HG03095 (cell line): ENCODE data around the gene CAMTA1.

Source experiments
- ATAC-seq: cut with Tn5 transposase; IDR thresholded peaks from one replicate; pipeline ENCODE4 v1.9.1; 2021; ENCODE audit warnings: moderate library complexity; ENCODE audit not compliant: unreplicated experiment

The CAMTA1 gene

DNA sequence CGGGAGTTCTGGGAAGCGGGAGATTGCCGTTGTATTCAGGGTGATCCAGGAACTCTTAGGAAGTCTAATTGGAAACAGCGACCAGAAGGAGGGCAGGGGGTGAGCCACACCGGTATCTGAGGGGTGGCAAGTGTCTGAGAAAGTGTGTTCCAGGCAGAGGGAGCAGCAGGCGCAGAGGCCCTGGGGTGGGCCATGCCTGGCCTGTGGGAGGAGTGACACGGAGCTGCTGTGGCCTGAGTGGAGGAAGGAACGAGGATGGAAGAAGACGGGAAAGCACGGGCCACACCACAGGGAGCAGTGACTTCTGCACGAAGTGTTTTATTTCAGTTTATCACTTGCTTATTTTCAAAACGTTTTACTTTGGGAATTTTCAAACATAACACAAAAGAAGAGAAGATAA is 1010.2 kb downstream of the CAMTA1 start:
- no peak for ATAC-seq

DNA sequence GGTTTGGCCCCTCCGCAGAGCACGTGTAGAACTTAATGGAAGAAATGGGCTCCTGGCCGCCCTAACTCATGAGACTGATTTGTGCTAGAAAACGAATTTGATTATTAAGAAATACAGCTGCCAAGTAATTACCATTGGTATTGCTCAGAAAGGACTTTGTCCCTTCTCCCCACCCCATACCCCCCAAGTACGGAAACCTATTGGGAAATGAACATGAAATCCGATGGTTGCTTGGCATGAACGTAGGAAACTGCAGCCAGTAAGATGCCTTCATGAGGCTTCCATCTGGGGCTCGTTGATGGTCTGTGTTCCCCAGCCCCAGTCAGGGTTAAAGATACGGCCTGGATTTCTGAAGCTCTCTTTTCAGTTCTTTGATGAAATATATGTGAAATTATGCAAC is 1020.2 kb downstream of the CAMTA1 start:
- ATAC-seq, result no peak

DNA sequence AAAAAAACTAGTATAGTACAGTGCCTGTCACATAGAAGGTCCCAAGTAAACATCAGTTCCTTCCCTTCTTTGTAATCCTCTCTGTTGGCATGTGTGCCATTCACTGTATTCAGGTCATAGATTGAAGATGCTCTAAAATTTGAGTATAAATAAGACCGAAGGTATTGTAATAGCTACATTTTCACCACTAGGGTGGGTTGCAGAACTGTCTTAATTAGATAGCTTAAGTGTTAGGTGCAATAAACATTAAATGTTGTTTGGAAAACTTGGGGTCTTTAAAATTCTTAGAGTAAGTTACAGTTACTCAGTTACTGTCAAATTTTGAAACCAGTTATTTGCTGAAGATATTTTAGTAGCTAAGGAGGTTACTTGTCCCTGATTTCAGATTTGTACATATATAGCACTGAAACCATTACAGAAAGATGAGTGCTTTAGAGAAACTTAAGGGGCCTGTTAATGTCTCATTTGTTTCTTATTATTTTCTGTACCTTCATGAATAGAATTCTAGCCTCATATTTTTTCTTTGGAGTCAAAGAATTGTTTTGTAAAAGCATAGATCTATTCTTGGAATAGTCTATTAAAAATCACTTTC is 1023.1 kb downstream of the CAMTA1 start:
- ATAC-seq, result no peak

DNA sequence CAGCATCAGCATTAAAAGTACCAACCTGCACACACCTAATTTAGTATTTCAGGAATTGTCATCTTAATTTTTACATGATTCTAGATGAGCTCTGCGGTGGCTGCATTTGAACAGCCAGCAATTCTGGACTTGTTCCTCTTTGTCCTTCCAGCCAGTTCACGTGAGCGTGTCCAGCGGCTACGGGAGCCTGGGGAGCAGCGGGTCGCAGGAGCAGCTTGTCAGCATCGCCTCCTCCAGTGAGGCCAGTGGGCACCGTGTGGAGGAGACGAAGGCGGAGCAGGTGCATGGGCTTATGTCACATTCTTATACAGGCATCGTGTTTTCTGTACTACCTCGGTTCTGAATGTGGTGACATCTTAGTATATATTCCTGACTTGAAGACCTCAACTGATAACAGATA is 1024.5 kb downstream of the CAMTA1 start:
- ATAC-seq, result no peak

DNA sequence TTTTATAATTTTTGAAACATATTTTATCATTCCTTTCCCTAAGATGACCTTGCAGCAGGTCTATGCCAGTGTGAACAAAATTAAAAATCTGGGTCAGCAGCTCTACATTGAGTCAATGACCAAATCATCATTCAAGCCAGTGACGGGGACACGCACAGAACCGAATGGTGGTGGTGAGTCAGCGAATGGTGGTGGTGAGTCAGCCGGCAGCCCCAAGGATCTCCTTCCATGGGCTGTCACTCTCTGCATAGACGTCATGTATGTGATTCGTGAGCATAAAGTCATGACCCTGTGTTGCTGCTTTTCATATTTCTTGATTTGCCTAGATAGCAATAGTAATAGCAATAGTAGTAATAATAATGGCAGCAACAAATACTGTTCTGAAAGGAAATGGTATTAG is 1025.1 kb downstream of the CAMTA1 start:
- ATAC-seq, result no peak

DNA sequence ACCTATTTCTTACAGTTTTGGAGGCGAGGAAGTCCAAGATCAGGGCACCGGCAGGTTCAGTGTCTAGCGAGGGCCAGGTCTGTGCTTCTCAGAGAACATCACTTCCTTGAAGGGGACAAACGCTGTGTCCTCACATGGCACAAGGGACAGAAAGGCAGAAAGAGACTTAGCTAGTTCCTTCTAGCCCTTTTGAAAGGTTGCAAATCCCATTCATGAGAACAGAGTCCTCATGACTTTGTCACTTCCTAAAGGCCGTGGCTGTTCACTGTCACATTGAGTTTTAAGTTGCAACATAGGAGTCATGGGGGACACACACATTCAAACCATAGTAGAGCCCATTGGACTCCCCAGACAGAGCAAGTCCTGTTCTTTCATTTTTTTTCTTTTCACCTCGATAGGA is 1026.2 kb downstream of the CAMTA1 start:
- no peak for ATAC-seq

DNA sequence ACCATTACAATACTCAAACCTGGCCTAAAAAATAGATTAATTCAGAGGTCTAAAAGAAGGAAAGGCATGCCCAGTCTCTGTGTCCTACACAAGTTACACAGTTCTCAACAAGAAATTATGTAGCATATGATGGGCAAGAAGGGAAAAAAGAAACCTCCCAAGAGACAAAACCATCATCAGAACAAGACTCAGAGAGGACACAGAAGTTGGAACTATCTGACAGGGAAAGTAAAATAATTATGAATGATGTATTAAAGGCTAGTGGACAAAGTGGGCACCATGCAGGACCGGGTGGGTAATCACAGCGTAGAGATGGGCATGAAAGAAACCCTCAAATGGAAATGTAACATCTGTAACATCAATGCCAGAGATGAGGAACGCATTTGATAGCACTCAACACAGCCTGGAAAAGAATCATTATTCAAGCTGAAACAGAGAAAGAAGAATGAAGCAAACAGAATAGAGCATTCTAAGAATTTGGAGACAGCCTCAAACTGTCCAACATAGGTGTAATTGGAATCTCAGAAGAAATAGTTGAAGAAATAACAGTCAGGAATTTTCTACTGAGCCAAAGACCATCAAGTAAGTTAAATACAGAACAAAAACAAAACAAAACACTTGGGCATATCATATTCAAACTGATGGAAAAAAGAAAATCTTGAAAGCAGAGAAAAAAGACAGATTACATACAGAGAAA is 1028.6 kb downstream of the CAMTA1 start:
- no peak for ATAC-seq
